SH-SY5Y (cell line): ENCODE results near the gene OLFM1.

Experiments
- GATA2 ChIP-seq: IDR thresholded peaks from 2 replicates; pipeline ENCODE4 v1.6.1; 2011; ENCODE audit warnings: mild to moderate bottlenecking, low read depth, low read length
- GATA3 ChIP-seq: IDR thresholded peaks from 2 replicates; pipeline ENCODE4 v1.6.1; 2011; ENCODE audit warnings: low read depth, mild to moderate bottlenecking, low read length, moderate library complexity

DNA sequence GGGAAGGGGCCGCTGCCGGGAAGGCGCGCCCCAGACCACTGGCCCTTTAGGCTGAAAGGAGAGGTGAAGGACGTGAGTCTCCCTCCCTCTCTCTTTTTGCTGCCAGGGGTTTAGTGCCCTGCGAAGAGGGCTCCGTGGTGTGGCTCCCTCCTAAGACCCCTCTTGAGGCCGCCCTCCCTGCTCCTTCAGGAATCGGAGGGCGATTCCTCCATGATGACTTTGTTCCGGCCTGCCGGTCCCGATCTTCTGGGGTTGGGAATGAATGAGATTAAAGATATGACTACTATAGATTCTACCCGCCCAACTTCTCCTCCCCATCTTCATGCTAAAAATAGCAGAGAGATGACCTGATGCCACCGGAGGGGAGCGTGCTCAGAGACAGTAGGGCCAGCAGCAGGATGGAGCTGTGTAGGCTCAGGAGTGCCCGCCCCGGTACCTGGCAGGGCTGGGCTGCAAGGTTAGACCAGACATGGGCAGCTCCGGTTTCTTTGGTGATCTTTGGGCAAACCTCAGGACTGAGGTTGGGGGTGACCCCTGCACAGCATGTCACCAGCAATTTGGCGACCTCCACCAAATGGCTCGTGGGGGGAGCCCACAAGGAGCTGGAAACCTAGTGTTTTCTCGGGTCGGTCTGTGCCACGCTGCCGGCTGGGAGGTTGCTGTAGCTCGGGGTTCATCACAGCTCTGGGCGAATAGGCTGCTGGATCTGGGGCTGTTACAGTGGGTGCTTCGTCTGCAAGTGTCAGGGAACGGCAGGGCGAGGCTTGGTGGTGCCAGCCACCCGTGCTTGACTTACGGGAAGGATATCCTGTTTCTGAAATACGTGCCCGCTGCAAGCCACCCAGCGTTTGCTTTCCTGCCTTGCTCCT lies 1.7 kb downstream of the OLFM1 start:
- no peak for TF ChIP-seq GATA2
- no peak for TF ChIP-seq GATA3
